ENCODE results near the gene NDUFA3.

DNA sequence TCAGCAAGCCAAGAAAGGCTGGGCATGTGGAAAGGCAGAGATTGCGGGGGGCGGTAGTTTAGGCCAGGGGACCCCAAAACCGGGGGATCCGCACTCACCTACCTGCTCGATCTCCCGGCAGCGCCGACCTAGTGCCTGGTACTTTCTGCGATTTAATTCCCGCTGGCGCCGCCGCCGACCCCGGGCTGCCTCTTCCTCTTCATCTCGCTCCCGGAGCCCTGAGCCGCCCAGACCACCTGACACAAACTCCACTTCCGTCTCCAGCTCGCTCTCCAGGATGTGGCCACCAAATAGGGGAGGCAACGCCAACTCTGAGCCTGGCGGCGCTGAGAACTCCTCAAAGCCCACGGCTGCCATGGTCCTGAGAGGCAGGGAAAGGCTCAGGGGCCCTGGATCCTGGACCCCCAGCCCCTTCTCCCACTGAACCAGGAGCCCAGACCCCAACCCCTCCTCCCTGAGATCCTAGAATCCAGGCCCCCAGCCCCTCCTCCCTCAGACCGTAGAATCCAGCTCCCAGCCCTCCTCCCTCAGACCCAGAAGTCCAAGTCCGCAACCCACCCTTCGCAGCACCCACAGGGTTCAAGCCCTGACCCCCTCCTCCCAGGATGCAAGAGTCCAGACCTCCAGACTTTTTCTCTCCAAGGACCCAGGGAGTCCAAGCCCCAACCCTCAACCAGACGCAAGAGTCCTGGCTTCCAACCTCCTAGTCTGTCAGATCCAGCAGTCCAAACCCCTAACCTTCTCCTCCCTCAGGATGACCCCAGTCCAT is 11.9 kb downstream of the NDUFA3 start:
- TF ChIP-seq, protein P1, sequence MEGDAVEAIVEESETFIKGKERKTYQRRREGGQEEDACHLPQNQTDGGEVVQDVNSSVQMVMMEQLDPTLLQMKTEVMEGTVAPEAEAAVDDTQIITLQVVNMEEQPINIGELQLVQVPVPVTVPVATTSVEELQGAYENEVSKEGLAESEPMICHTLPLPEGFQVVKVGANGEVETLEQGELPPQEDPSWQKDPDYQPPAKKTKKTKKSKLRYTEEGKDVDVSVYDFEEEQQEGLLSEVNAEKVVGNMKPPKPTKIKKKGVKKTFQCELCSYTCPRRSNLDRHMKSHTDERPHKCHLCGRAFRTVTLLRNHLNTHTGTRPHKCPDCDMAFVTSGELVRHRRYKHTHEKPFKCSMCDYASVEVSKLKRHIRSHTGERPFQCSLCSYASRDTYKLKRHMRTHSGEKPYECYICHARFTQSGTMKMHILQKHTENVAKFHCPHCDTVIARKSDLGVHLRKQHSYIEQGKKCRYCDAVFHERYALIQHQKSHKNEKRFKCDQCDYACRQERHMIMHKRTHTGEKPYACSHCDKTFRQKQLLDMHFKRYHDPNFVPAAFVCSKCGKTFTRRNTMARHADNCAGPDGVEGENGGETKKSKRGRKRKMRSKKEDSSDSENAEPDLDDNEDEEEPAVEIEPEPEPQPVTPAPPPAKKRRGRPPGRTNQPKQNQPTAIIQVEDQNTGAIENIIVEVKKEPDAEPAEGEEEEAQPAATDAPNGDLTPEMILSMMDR (conservative IDR thresholded peaks at IDR 0.05; ENCODE audit: low read depth, low read length): no peak
- TF ChIP-seq EZH2 (IDR thresholded peaks at IDR 0.05; ENCODE audit: borderline replicate concordance, low read depth, low read length, poor library complexity, severe bottlenecking): no peak
